Endothelial cell (in vitro differentiated cells): ENCODE measurements around the gene CTNNA2. TPM values are rescaled to one million over a fixed set of nuclear protein-coding genes. Genes with fewer than 3 reads are reported as not detected.

Experiments used
- DNase-seq: peaks from one replicate; pipeline ENCODE4 v3.0.0; 2021; ENCODE audit warnings: low spot score
- H3K27ac Mint-ChIP-seq: one replicate; pipeline ENCODE4 v1.8.0; 2021; ENCODE audit warnings: mixed read lengths, inconsistent platforms; ENCODE audit not compliant: unreplicated experiment
- H3K27me3 Mint-ChIP-seq: one replicate; pipeline ENCODE4 v1.8.0; 2021; ENCODE audit warnings: mild to moderate bottlenecking, moderate library complexity, mixed read lengths, inconsistent platforms; ENCODE audit not compliant: unreplicated experiment
- H3K36me3 Mint-ChIP-seq: one replicate; pipeline ENCODE4 v1.8.0; 2021; ENCODE audit warnings: mild to moderate bottlenecking, low read depth, mixed read lengths, inconsistent platforms; ENCODE audit not compliant: unreplicated experiment
- H3K4me1 Mint-ChIP-seq: one replicate; pipeline ENCODE4 v1.8.0; 2021; ENCODE audit warnings: mild to moderate bottlenecking, mixed read lengths, inconsistent platforms; ENCODE audit not compliant: unreplicated experiment
- H3K4me3 Mint-ChIP-seq: one replicate; pipeline ENCODE4 v1.8.0; 2021; ENCODE audit warnings: mild to moderate bottlenecking, mixed read lengths, inconsistent platforms; ENCODE audit not compliant: unreplicated experiment
- H3K9me3 Mint-ChIP-seq: one replicate; pipeline ENCODE4 v1.8.0; 2021; ENCODE audit warnings: mixed read lengths, inconsistent platforms; ENCODE audit not compliant: unreplicated experiment
- CTCF ChIP-seq: fragments of 200-600 bp; sonication (generic); IDR thresholded peaks from one replicate; pipeline ENCODE4 v1.5.0; 2021; ENCODE audit warnings: antibody characterized with exemption; ENCODE audit not compliant: unreplicated experiment
- total RNA-seq: library from RNA; stranded (reverse); fragmentation: NEBNext Ultra II Directional; extraction: Animal tissue kit (Norgen Biotek cat#: 25700); gene quantifications from one replicate; pipeline ENCODE4 v1.2.1, GENCODE V29; 2021; ENCODE audit not compliant: unreplicated experiment

Gene CTNNA2
- total RNA-seq, 1 donor from 2014 or later = 4.7 TPM

DNA sequence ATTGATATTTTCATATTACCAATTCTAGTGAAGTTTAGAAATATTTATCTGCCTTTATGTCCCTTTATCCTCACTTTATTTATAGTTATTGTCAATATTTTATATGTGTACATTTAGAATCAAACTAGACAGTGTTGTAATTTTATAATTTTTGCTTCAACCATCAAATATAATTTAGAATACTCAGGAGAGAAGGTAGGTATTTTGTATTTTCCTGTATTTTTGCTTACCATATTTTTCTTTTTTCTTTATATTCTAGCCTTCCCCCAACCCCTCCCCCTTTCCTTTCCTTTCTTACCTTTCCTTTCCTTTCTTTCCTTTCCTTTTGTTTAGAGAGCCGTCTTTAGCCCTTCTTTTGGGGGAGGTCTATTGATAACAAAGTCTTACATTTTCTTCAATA is 651.5 kb downstream of the CTNNA2 start:
- Mint-ChIP-seq H3K36me3 (no peaks in the 10 kb centered on the region), H3K4me1 (peaks cover 5% of the 10 kb centered on the region), H3K4me3 (no peak overlapping the region), H3K27ac (no peak overlapping the region), H3K27me3 (no peaks in the 10 kb centered on the region), H3K9me3 (no peaks in the 10 kb centered on the region)
- no peak for DNase-seq
- no peak for TF ChIP-seq CTCF

- TF ChIP-seq CTCF = no peak
- Mint-ChIP-seq H3K9me3 (no peaks in the 10 kb centered on the region), H3K27ac (no peak overlapping the region), H3K4me1 (peaks cover 5% of the 10 kb centered on the region), H3K27me3 (peaks cover 1% of the 10 kb centered on the region), H3K36me3 (no peaks in the 10 kb centered on the region), H3K4me3 (no peak overlapping the region)
- no peak for DNase-seq
These were observed 653.8 kb downstream of the CTNNA2 start for GRCh38 chr2:80166483-80167171.

DNA sequence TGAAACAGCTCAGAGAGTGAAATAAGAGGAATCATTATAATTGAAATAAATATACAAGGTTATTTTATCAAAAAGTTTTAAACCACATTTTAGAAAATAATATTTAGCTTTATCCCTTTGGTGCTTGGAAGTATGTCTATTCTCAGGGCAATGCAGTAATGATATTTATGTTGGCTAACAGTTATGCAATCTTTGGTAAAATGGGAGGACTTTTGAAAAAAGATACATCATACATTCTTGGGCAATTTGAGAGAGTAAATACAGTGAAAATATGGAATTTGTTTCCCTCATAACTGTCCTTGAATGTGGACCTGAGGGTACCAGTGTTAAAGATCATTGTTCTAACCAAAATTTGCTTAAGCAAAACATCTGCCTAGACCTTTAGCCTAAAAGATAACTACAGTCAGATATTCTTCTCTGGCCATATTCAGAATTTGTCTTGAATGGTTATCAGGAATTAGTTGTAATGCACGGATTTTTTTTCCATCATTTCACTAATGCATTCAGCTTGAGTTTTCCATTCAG is 654.5 kb downstream of the CTNNA2 start:
- no peak for DNase-seq
- Mint-ChIP-seq H3K4me3 (no peak overlapping the region), H3K27me3 (peaks cover 2% of the 10 kb centered on the region), H3K36me3 (no peaks in the 10 kb centered on the region), H3K4me1 (peaks cover 5% of the 10 kb centered on the region), H3K9me3 (no peaks in the 10 kb centered on the region), H3K27ac (no peak overlapping the region)
- TF ChIP-seq CTCF = no peak

GRCh38 chr2:80168037-80168436 is 655.2 kb downstream of the CTNNA2 start:
- Mint-ChIP-seq H3K27ac (no peak overlapping the region), H3K36me3 (no peaks in the 10 kb centered on the region), H3K4me3 (no peak overlapping the region), H3K27me3 (peaks cover 2% of the 10 kb centered on the region), H3K4me1 (peaks cover 5% of the 10 kb centered on the region), H3K9me3 (no peaks in the 10 kb centered on the region)
- DNase-seq = no peak
- no peak for TF ChIP-seq CTCF

GRCh38 chr2:80168801-80169200 is 656.0 kb downstream of the CTNNA2 start:
- no peak overlapping the region for H3K27ac Mint-ChIP-seq
- no peak for TF ChIP-seq CTCF
- DNase-seq = no peak
- peaks cover 5% of the 10 kb centered on the region for H3K4me1 Mint-ChIP-seq
- no peaks in the 10 kb centered on the region for H3K36me3 Mint-ChIP-seq
- peaks cover 2% of the 10 kb centered on the region for H3K27me3 Mint-ChIP-seq
- H3K9me3 Mint-ChIP-seq = no peaks in the 10 kb centered on the region
- H3K4me3 Mint-ChIP-seq = no peak overlapping the region
